OCI-LY7 (cell line): Measurements from ENCODE around the gene RCN2. TPM values are rescaled to one million over a fixed set of nuclear protein-coding genes. Genes with fewer than 3 reads are reported as not detected.

Source experiments
- BruUV-seq: library from RNA; stranded (reverse); fragments of 400-500 nt; replicated peaks from 2 replicates; lab custom pipeline; 2021; lab: Mats Ljungman, UMichigan
- CTCF ChIA-PET: fragments of 300-600 bp; sonication (Branson Sonifier 250); formaldehyde crosslinking; loops from one replicate; lab custom pipeline; 2022; ENCODE audit warnings: antibody characterized with exemption; ENCODE audit not compliant: unreplicated experiment; lab: Charles Lee
- POLR2A ChIA-PET: fragments of 300-600 bp; sonication (Branson Sonifier 250); formaldehyde crosslinking; loops from one replicate; lab custom pipeline; 2022; ENCODE audit warnings: antibody characterized with exemption; lab: Charles Lee
- DNase-seq: peaks from one replicate; pipeline ENCODE4 v3.0.0-alpha.2; 2015; ENCODE audit warnings: low spot score
- H2AFZ ChIP-seq: fragments of 200-600 bp; sonication (generic), shearing (Covaris generic); 2 replicates; pipeline ENCODE4 v1.6.1; 2014; ENCODE audit warnings: mild to moderate bottlenecking, antibody characterized with exemption, low read length, moderate library complexity
- H3K27ac ChIP-seq: fragments of 200-600 bp; sonication (generic); 2 replicates; pipeline ENCODE4 v1.5.1; 2014; ENCODE audit warnings: mixed run types, low read depth, mild to moderate bottlenecking, moderate library complexity, low read length, inconsistent platforms; ENCODE audit not compliant: poor library complexity, severe bottlenecking
- H3K36me3 ChIP-seq: fragments of 200-600 bp; sonication (generic); 2 replicates; pipeline ENCODE4 v1.6.1; 2014; ENCODE audit warnings: mild to moderate bottlenecking, antibody characterized with exemption, low read length, moderate library complexity, mixed read lengths; ENCODE audit not compliant: insufficient read depth
- H3K4me1 ChIP-seq: fragments of 200-600 bp; sonication (generic); 2 replicates; pipeline ENCODE4 v1.5.1; 2014; ENCODE audit warnings: mild to moderate bottlenecking, low read length; ENCODE audit not compliant: insufficient read depth, poor library complexity, severe bottlenecking
- H3K4me2 ChIP-seq: fragments of 200-600 bp; sonication (generic); 2 replicates; pipeline ENCODE4 v1.6.1; 2014; ENCODE audit warnings: mild to moderate bottlenecking, low read length
- H3K4me3 ChIP-seq: fragments of 200-600 bp; sonication (generic); 2 replicates; pipeline ENCODE4 v1.5.1; 2014; ENCODE audit warnings: mild to moderate bottlenecking, low read depth, low read length; ENCODE audit not compliant: poor library complexity, severe bottlenecking
- H3K79me2 ChIP-seq: fragments of 200-600 bp; sonication (generic); 2 replicates; pipeline ENCODE4 v1.6.1; 2016; ENCODE audit warnings: low read depth, mild to moderate bottlenecking, low read length, moderate library complexity, mixed read lengths; ENCODE audit not compliant: insufficient read depth
- H3K9me2 ChIP-seq: fragments of 200-600 bp; sonication (generic); 2 replicates; pipeline ENCODE4 v1.6.1; 2016; ENCODE audit warnings: mild to moderate bottlenecking, low read length, mixed read lengths; ENCODE audit not compliant: insufficient read depth
- H3K9me3 ChIP-seq: fragments of 200-600 bp; sonication (generic); 2 replicates; pipeline ENCODE4 v1.6.1; 2014; ENCODE audit warnings: mild to moderate bottlenecking, mixed run types, low read length, mixed read lengths
- H4K20me1 ChIP-seq: fragments of 200-600 bp; sonication (generic); 2 replicates; pipeline ENCODE4 v1.6.1; 2014; ENCODE audit warnings: mild to moderate bottlenecking, antibody characterized with exemption, low read length, moderate library complexity, mixed read lengths; ENCODE audit not compliant: insufficient read depth
- CTCF ChIP-seq: fragments of 200-600 bp; sonication (generic); conservative IDR thresholded peaks from 2 replicates; pipeline ENCODE4 v1.5.1; 2014; ENCODE audit warnings: mild to moderate bottlenecking, antibody characterized with exemption, low read length, moderate library complexity, mixed read lengths
- EZH2phosphoT487 ChIP-seq: fragments of 200-600 bp; sonication (generic); IDR thresholded peaks from 2 replicates; pipeline ENCODE4 v1.6.1; 2018; ENCODE audit warnings: low read depth, borderline replicate concordance, mild to moderate bottlenecking, mixed run types, antibody characterized with exemption, low read length, moderate library complexity, mixed read lengths
- intact Hi-C: fragments of 100-400 bp; cut with micrococcal nuclease; formaldehyde crosslinking; loops from one replicate; pipeline ENCODE4 v1.10.0; 2022; ENCODE audit not compliant: unreplicated experiment
- total RNA-seq, 2 experiments: library from RNA; depleted of rRNA in 1 of 2; stranded (reverse); fragments of >200 nt in 1 of 2; shearing (Covaris generic) in 1 of 2; gene quantifications; 2 replicates each; pipeline ENCODE4 v1.2.3, GENCODE V29; 2014 to 2022

RCN2 gene
- total RNA-seq, 2 experiments from 2014 or later = 32.8 to 39.1 TPM

GRCh38 chr15:76979331-76979925 is 47.9 kb downstream of the RCN2 start:
- Histone ChIP-seq H2AFZ (no peak overlapping the region), H3K9me2 (no peaks in the 10 kb centered on the region), H3K4me2 (no peak overlapping the region), H3K4me3 (no peak overlapping the region), H3K9me3 (no peaks in the 10 kb centered on the region), H3K36me3 (no peaks in the 10 kb centered on the region), H3K4me1 (no peaks in the 10 kb centered on the region), H3K79me2 (no peaks in the 10 kb centered on the region), H3K27ac (no peak overlapping the region), H4K20me1 (no peaks in the 10 kb centered on the region)
- intact Hi-C loops = no loop called here
- no peak for TF ChIP-seq EZH2phosphoT487
- TF ChIP-seq CTCF = no peak
- ChIA-PET CTCF (interaction anchor here (0.7 kb wide), 2 partner anchors 8 to 19 kb away, joined by 4 to 5 read pairs; no protein-coding TSS in a partner anchor), POLR2A (interaction anchor here (0.6 to 1.5 kb wide), 5 partner anchors 9 to 108 kb away, joined by 3 to 6 read pairs (median 4); partner anchors contain the start of gene PSTPIP1)
- DNase-seq = no peak
- BruUV-seq = no TSS peak

GRCh38 chr15:76979996-76980520 is 48.5 kb downstream of the RCN2 start:
- Histone ChIP-seq H3K79me2 (no peaks in the 10 kb centered on the region), H3K27ac (no peak overlapping the region), H3K36me3 (no peaks in the 10 kb centered on the region), H2AFZ (no peak overlapping the region), H3K9me2 (no peaks in the 10 kb centered on the region), H3K4me3 (no peak overlapping the region), H3K4me1 (no peaks in the 10 kb centered on the region), H3K4me2 (no peak overlapping the region), H3K9me3 (no peaks in the 10 kb centered on the region), H4K20me1 (no peaks in the 10 kb centered on the region)
- BruUV-seq = no TSS peak
- no peak for DNase-seq
- ChIA-PET POLR2A (interaction anchor here (1.0 to 1.5 kb wide), 4 partner anchors 9 to 71 kb away, joined by 3 to 8 read pairs (median 5); partner anchors contain the start of gene PSTPIP1), CTCF (no interaction called here)
- no peak for TF ChIP-seq EZH2phosphoT487
- TF ChIP-seq CTCF = no peak
- intact Hi-C loops = no loop called here

DNA sequence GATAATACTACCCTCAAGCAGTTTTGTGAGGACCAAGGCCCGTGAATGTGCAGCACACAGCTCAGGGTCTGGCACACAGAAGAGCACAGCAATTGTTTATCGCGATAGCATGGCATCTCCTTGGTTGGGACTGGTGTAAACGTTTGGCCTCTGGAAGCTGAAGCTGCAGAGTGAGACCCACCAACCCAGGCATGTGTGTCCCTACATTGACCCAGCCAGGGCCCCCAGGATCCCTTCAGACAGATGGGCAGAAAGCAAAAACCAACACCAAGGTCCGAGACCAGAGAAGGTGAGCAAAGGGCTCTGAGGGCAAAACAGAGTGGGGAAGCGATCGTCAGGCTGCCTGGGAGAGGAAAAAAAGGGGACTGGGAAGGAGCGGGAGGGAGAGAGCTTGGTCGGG is 50.8 kb downstream of the RCN2 start:
- Histone ChIP-seq H3K79me2 (no peaks in the 10 kb centered on the region), H3K9me3 (no peaks in the 10 kb centered on the region), H3K4me3 (no peak overlapping the region), H4K20me1 (no peaks in the 10 kb centered on the region), H3K4me2 (no peak overlapping the region), H2AFZ (no peak overlapping the region), H3K9me2 (no peaks in the 10 kb centered on the region), H3K27ac (no peak overlapping the region), H3K36me3 (no peaks in the 10 kb centered on the region), H3K4me1 (no peaks in the 10 kb centered on the region)
- TF ChIP-seq EZH2phosphoT487 = no peak
- TF ChIP-seq CTCF = no peak
- ChIA-PET CTCF (no interaction called here), POLR2A (no interaction called here)
- no TSS peak for BruUV-seq
- no peak for DNase-seq
- intact Hi-C loops = no loop called here
